ENCODE results near the gene LRRC49. TPM values are rescaled to one million over a fixed set of nuclear protein-coding genes. Genes with fewer than 3 reads are reported as not detected.

LRRC49 gene
- total and polyA plus RNA-seq, 4 donors = 3.0 to 24.3 (median 7.4) TPM

- DNase-seq = peak in 2 of 3 donors; percentile 6 to 14
- H3K27ac ChIP-seq (ENCODE audit: low read depth in 1 of 2, low read length in 1 of 2) = no peak overlapping the region
Measured at GRCh38 chr15:70956201-70956995, 63.8 kb downstream of the LRRC49 start.

DNA sequence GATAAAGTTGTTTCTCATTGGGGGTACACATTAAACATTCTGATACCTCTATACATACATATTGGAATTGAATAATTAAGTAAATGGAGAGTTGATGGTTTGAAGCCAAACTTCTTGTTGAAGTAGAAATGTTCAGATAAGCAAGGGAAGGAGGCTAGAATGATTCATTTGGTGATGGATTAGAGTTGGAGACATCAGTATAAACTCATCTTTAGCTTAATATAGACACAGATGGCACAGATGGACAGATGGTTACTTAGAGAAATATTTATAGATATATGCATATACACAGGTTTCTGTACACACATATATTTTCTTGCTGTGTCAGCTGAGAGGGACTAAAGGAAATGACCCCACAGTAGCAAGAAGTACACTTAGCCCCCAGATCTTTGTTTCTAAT is 69.5 kb downstream of the LRRC49 start:
- TF ChIP-seq, protein P1, sequence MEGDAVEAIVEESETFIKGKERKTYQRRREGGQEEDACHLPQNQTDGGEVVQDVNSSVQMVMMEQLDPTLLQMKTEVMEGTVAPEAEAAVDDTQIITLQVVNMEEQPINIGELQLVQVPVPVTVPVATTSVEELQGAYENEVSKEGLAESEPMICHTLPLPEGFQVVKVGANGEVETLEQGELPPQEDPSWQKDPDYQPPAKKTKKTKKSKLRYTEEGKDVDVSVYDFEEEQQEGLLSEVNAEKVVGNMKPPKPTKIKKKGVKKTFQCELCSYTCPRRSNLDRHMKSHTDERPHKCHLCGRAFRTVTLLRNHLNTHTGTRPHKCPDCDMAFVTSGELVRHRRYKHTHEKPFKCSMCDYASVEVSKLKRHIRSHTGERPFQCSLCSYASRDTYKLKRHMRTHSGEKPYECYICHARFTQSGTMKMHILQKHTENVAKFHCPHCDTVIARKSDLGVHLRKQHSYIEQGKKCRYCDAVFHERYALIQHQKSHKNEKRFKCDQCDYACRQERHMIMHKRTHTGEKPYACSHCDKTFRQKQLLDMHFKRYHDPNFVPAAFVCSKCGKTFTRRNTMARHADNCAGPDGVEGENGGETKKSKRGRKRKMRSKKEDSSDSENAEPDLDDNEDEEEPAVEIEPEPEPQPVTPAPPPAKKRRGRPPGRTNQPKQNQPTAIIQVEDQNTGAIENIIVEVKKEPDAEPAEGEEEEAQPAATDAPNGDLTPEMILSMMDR (IDR thresholded peaks at IDR 0.05; ENCODE audit: control extremely low read depth, extremely low read depth) = no peak
- Histone ChIP-seq H3K9me3 (ENCODE audit: control insufficient read depth in 4 of 4, insufficient read depth in 3 of 4, low read length in 3 of 4) (no peaks in the 10 kb centered on the region), H3K36me3 (ENCODE audit: control insufficient read depth in 4 of 4, insufficient read depth in 4 of 4, low read length in 4 of 4) (peaks cover 0 to 2% (median 0%) of the 10 kb centered on the region in 4 donors)

More at GRCh38 chr15:70956201-70956995, 63.8 kb downstream of the LRRC49 start:
- TF ChIP-seq, protein P1 (IDR thresholded peaks at IDR 0.05; ENCODE audit: control extremely low read depth, extremely low read depth) = no peak
- Histone ChIP-seq H3K9ac (ENCODE audit: insufficient read depth in 1 of 2, low read length in 2 of 2) (no peak overlapping the region), H3K9me3 (ENCODE audit: control insufficient read depth in 4 of 4, insufficient read depth in 3 of 4, low read length in 3 of 4) (no peaks in the 10 kb centered on the region), H3K27me3 (ENCODE audit: control insufficient read depth in 3 of 3, insufficient read depth in 3 of 3, low read length in 2 of 3) (no peaks in the 10 kb centered on the region), H3K4me3 (no peak overlapping the region), H3K4me1 (ENCODE audit: control insufficient read depth in 5 of 5, insufficient read depth in 5 of 5, low read length in 5 of 5) (peaks cover 0 to 4% (median 0%) of the 10 kb centered on the region in 5 donors), H3K36me3 (ENCODE audit: control insufficient read depth in 4 of 4, insufficient read depth in 4 of 4, low read length in 4 of 4) (no peaks in the 10 kb centered on the region)
- 67 to 80% methylated on average over 3 of the region's 3 CpGs for WGBS, 2 donors
- ATAC-seq (ENCODE audit: insufficient read depth, low FRiP score) = no peak

GRCh38 chr15:70963199-70963598 is 70.6 kb downstream of the LRRC49 start:
- DNase-seq = no peak
- Histone ChIP-seq H3K4me1 (ENCODE audit: control insufficient read depth in 5 of 5, insufficient read depth in 5 of 5, low read length in 5 of 5) (peaks cover 0 to 6% (median 0%) of the 10 kb centered on the region in 5 donors), H3K27ac (ENCODE audit: low read depth in 1 of 2, low read length in 1 of 2) (no peak overlapping the region), H3K9ac (ENCODE audit: insufficient read depth in 1 of 2, low read length in 2 of 2) (no peak overlapping the region), H3K4me3 (no peak overlapping the region), H3K9me3 (ENCODE audit: control insufficient read depth in 4 of 4, insufficient read depth in 3 of 4, low read length in 3 of 4) (no peaks in the 10 kb centered on the region), H3K36me3 (ENCODE audit: control insufficient read depth in 4 of 4, insufficient read depth in 4 of 4, low read length in 4 of 4) (peaks cover 0 to 2% (median 0%) of the 10 kb centered on the region in 4 donors), H3K27me3 (ENCODE audit: control insufficient read depth in 3 of 3, insufficient read depth in 3 of 3, low read length in 2 of 3) (no peaks in the 10 kb centered on the region)
- no peak for ATAC-seq (ENCODE audit: insufficient read depth, low FRiP score)
- 96 to 100% methylated on average over 1 of the region's 1 CpG for WGBS, 2 donors
- TF ChIP-seq, protein P1 (IDR thresholded peaks at IDR 0.05; ENCODE audit: control extremely low read depth, extremely low read depth) = no peak

More for the DNA sequence above, 69.5 kb downstream of the LRRC49 start:
- DNase-seq (no peak), ATAC-seq (ENCODE audit: insufficient read depth, low FRiP score) (no peak)
- H3K27me3 ChIP-seq (ENCODE audit: control insufficient read depth in 3 of 3, insufficient read depth in 3 of 3, low read length in 2 of 3) = no peaks in the 10 kb centered on the region
- H3K9ac ChIP-seq (ENCODE audit: insufficient read depth in 1 of 2, low read length in 2 of 2) = no peak overlapping the region
- H3K4me1 ChIP-seq (ENCODE audit: control insufficient read depth in 5 of 5, insufficient read depth in 5 of 5, low read length in 5 of 5) = peaks cover 0 to 6% (median 0%) of the 10 kb centered on the region in 5 donors
- no peak overlapping the region for H3K4me3 ChIP-seq
- H3K27ac ChIP-seq (ENCODE audit: low read depth in 1 of 2, low read length in 1 of 2) = no peak overlapping the region

All from lung (tissue), 12 donors.